ENCODE measurements around the gene SLC6A16. TPM values are rescaled to one million over a fixed set of nuclear protein-coding genes. Genes with fewer than 3 reads are reported as not detected.
A peak's percentile ranks its signal among the peaks of the same experiment; 100 is the strongest.

SLC6A16 gene
- total and polyA plus RNA-seq, 2 experiments from 2014 or later, result 0.27 TPM

DNA sequence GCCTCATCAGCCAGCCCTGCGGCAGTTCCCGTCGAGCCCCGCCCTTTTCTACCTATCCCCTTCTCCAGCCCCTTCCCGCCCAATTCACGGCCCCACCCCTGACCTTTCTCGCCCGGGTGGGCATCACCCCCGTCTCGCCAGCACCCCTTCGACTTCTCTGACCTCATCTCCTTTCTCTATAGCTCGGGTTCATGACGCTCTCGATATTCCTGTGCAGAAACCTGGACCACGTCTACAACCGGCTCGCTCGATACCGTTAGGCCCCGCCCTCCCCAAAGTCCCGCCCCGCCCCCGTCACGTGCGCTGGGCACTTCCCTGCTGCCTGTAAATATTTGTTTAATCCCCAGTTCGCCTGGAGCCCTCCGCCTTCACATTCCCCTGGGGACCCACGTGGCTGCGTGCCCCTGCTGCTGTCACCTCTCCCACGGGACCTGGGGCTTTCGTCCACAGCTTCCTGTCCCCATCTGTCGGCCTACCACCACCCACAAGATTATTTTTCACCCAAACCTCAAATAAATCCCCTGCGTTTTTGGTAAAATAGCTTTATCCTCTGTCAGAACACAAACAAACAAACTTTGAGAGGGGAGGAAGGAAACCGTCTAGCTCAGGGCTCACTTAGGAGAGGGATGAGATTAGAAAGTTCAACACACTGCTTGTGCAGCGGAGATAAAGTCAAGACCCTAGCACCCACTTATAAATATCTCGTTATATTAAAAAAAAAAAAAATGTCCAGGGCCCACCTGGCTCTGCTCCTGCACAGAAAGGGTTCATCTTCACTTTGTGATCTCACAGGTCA is 15.3 kb upstream of the SLC6A16 start:
- H4K20me1 ChIP-seq (ENCODE audit: insufficient read depth, poor library complexity, severe bottlenecking), result peaks cover 7% of the 10 kb centered on the region
- no peaks in the 10 kb centered on the region for H3K36me3 ChIP-seq (replicated peaks; ENCODE audit: insufficient read depth, low read depth)
- DNase-seq (ENCODE audit: low spot score), result peak; percentile 54
- H3K9me3 ChIP-seq (ENCODE audit: low read depth), result no peaks in the 10 kb centered on the region
- H3K27ac ChIP-seq, result no peak overlapping the region
- no peak overlapping the region for H2AFZ ChIP-seq
- no peaks in the 10 kb centered on the region for H3K4me1 ChIP-seq (ENCODE audit: insufficient read depth)
- no peak overlapping the region for H3K4me3 ChIP-seq
- WGBS (ENCODE audit: low lambda C conversion rate, missing lambda C conversion rate), result 57% methylated on average over 22 of the region's 36 CpGs
- peak overlapping the region; percentile 78 for H3K4me2 ChIP-seq
- H3K9me2 ChIP-seq (replicated peaks; ENCODE audit: insufficient read depth), result no peaks in the 10 kb centered on the region
- no peaks in the 10 kb centered on the region for H3K79me2 ChIP-seq
- H3K27me3 ChIP-seq, result no peaks in the 10 kb centered on the region
- TF ChIP-seq, protein P1, sequence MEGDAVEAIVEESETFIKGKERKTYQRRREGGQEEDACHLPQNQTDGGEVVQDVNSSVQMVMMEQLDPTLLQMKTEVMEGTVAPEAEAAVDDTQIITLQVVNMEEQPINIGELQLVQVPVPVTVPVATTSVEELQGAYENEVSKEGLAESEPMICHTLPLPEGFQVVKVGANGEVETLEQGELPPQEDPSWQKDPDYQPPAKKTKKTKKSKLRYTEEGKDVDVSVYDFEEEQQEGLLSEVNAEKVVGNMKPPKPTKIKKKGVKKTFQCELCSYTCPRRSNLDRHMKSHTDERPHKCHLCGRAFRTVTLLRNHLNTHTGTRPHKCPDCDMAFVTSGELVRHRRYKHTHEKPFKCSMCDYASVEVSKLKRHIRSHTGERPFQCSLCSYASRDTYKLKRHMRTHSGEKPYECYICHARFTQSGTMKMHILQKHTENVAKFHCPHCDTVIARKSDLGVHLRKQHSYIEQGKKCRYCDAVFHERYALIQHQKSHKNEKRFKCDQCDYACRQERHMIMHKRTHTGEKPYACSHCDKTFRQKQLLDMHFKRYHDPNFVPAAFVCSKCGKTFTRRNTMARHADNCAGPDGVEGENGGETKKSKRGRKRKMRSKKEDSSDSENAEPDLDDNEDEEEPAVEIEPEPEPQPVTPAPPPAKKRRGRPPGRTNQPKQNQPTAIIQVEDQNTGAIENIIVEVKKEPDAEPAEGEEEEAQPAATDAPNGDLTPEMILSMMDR (IDR thresholded peaks at IDR 0.05; ENCODE audit: poor library complexity), result no peak

DNA sequence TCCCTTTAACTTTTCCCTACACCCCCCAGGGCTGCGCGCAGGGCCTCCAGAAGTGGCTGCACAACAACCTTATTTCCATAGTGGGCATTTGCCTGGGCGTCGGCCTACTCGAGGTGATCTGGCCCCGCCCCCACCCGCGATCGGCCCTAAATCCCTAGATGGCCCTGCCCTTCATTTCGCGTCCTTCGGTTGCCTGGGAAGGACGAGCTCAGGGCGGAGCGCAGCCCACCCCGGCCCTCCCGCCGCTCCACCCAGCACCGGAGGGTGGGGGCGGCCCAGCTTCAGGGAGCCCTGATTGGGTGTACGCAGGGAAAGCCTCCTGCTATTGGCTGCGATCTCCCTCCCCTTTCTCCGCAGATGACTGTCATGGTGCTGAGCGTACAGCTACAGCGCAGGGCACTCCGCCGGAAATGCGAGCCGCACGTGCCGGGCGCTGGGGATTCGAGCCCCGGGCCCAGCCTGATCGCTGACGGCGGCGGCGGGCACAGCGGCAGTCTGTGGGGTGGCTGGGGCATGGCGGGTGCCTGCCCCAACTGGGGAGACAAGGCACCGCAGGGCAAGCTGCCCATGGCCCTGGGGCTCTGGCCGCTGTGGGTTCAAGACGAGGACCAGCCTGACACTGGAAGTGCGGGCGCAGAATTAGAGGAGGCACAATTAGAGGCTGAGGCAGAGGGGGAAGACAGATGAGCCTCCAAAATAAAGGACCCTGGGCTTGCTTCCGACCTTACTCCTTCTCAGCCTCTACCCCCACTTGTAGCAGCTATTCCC is 14.5 kb upstream of the SLC6A16 start:
- Histone ChIP-seq H4K20me1 (ENCODE audit: insufficient read depth, poor library complexity, severe bottlenecking) (peaks cover 7% of the 10 kb centered on the region), H3K27me3 (no peaks in the 10 kb centered on the region), H3K9me3 (ENCODE audit: low read depth) (no peaks in the 10 kb centered on the region), H2AFZ (no peak overlapping the region), H3K4me2 (peak overlapping the region; percentile 78), H3K36me3 (replicated peaks; ENCODE audit: insufficient read depth, low read depth) (no peaks in the 10 kb centered on the region), H3K27ac (no peak overlapping the region), H3K4me3 (no peak overlapping the region), H3K79me2 (no peaks in the 10 kb centered on the region), H3K4me1 (ENCODE audit: insufficient read depth) (no peaks in the 10 kb centered on the region), H3K9me2 (replicated peaks; ENCODE audit: insufficient read depth) (no peaks in the 10 kb centered on the region)
- peak; percentile 87 for DNase-seq (ENCODE audit: low spot score)
- WGBS (ENCODE audit: low lambda C conversion rate, missing lambda C conversion rate), result 17% methylated on average over 29 of the region's 47 CpGs
- TF ChIP-seq EZH2phosphoT487 (IDR thresholded peaks at IDR 0.05; ENCODE audit: low read depth, severe bottlenecking, unreplicated experiment), result no peak
- TF ChIP-seq, protein P1 (IDR thresholded peaks at IDR 0.05; ENCODE audit: poor library complexity), result no peak
- no peak for TF ChIP-seq EZH2 (IDR thresholded peaks at IDR 0.05; ENCODE audit: borderline replicate concordance)

DNA sequence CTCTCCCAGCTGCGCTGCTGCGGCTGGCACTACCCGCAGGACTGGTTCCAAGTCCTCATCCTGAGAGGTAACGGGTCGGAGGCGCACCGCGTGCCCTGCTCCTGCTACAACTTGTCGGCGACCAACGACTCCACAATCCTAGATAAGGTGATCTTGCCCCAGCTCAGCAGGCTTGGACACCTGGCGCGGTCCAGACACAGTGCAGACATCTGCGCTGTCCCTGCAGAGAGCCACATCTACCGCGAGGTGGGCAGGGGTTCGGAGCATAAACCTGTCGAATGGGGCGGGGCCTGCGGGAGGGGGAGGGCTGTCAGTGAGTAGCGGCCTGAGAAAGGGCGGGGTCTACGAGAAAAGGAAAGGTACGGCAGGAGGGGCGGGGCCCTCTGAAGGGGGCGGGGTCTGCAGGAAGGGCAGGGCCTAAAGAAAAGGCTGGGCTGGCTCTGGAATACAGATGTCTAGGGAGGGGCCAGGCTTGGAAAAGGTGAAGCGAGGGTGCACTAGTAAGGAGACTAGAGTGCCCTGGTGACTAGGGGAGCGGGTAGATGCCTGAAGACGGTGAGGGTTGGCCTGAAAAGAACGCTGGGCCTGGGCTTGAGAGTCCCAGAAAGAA is 13.8 kb upstream of the SLC6A16 start:
- Histone ChIP-seq H3K9me2 (replicated peaks; ENCODE audit: insufficient read depth) (no peaks in the 10 kb centered on the region), H3K4me2 (peak overlapping the region; percentile 78), H3K4me1 (ENCODE audit: insufficient read depth) (no peaks in the 10 kb centered on the region), H3K9me3 (ENCODE audit: low read depth) (no peaks in the 10 kb centered on the region), H3K4me3 (no peak overlapping the region), H3K79me2 (no peaks in the 10 kb centered on the region), H3K36me3 (replicated peaks; ENCODE audit: insufficient read depth, low read depth) (no peaks in the 10 kb centered on the region), H4K20me1 (ENCODE audit: insufficient read depth, poor library complexity, severe bottlenecking) (peaks cover 7% of the 10 kb centered on the region), H3K27ac (no peak overlapping the region), H3K27me3 (no peaks in the 10 kb centered on the region), H2AFZ (no peak overlapping the region)
- no peak for TF ChIP-seq EZH2phosphoT487 (IDR thresholded peaks at IDR 0.05; ENCODE audit: low read depth, severe bottlenecking, unreplicated experiment)
- no peak for TF ChIP-seq EZH2 (IDR thresholded peaks at IDR 0.05; ENCODE audit: borderline replicate concordance)
- TF ChIP-seq, protein P1 (IDR thresholded peaks at IDR 0.05; ENCODE audit: poor library complexity), result no peak
- 9% methylated on average over 24 of the region's 30 CpGs for WGBS (ENCODE audit: low lambda C conversion rate, missing lambda C conversion rate)
- DNase-seq (ENCODE audit: low spot score), result peak; percentile 93

Data from hepatocyte (in vitro differentiated cells).